M059J (cell line): ENCODE results near the gene MUSK. TPM values are rescaled to one million over a fixed set of nuclear protein-coding genes. Genes with fewer than 3 reads are reported as not detected.

Experiments
- DNase-seq: peaks from one replicate; pipeline ENCODE4 v3.0.0-alpha.2; 2012; ENCODE audit warnings: low read depth
- total RNA-seq: library from RNA; depleted of rRNA; stranded (reverse); fragments of >200 nt; shearing (Covaris generic); gene quantifications from 2 replicates; pipeline ENCODE4 v1.2.3, GENCODE V29; 2014; rRNA removed

The MUSK gene
- 0.15 and 0.59 TPM in 2 replicates for total RNA-seq

GRCh38 chr9:110668570-110669167 lies at the start of gene MUSK:
Gene MUSK (plus strand): TSS chr9:110668791. CDS start chr9:110668905, 114 bp downstream.
- DNase-seq = no peak

- DNase-seq = peak; percentile 61
Measured at GRCh38 chr9:110619831-110620230, 48.8 kb upstream of the MUSK start.

- DNase-seq = no peak
Measured at GRCh38 chr9:110620726-110621125, 47.9 kb upstream of the MUSK start.

GRCh38 chr9:110622368-110622767 lies 46.2 kb upstream of the MUSK start:
- DNase-seq = no peak

GRCh38 chr9:110623462-110624025 lies 45.0 kb upstream of the MUSK start:
- peak; percentile 71 for DNase-seq

GRCh38 chr9:110626101-110626829 lies 42.3 kb upstream of the MUSK start:
- peak; percentile 91 for DNase-seq

GRCh38 chr9:110635589-110635988 lies 33.0 kb upstream of the MUSK start:
- DNase-seq = no peak

GRCh38 chr9:110638381-110638954 lies 30.1 kb upstream of the MUSK start:
- DNase-seq = peak; percentile 53

- peak; percentile 56 for DNase-seq
Measured at GRCh38 chr9:110640736-110641135, 27.9 kb upstream of the MUSK start.

- DNase-seq = peak; percentile 41
Measured at GRCh38 chr9:110641293-110641692, 27.3 kb upstream of the MUSK start.

- no peak for DNase-seq
Measured at GRCh38 chr9:110648696-110649095, 19.9 kb upstream of the MUSK start.

GRCh38 chr9:110650261-110650660 lies 18.3 kb upstream of the MUSK start:
- peak; percentile 88 for DNase-seq

- DNase-seq = peak; percentile 95
Measured at GRCh38 chr9:110650991-110651411, 17.6 kb upstream of the MUSK start.

- peak; percentile 50 for DNase-seq
Measured at GRCh38 chr9:110655754-110656641, 12.6 kb upstream of the MUSK start.

- peak; percentile 87 for DNase-seq
Measured at GRCh38 chr9:110659891-110660541, 8.6 kb upstream of the MUSK start.

- peak; percentile 42 for DNase-seq
Measured at GRCh38 chr9:110669433-110669832, 842 bp downstream of the MUSK start.

- no peak for DNase-seq
Measured at GRCh38 chr9:110671849-110672248, 3.3 kb downstream of the MUSK start.

GRCh38 chr9:110672873-110673510 lies 4.4 kb downstream of the MUSK start:
- no peak for DNase-seq

- DNase-seq = peak; percentile 64
Measured at GRCh38 chr9:110687497-110687896, 18.9 kb downstream of the MUSK start.

- DNase-seq = no peak
Measured at GRCh38 chr9:110688329-110688728, 19.7 kb downstream of the MUSK start.
